K562 (cell line): Measurements from ENCODE around the gene DLG4. TPM values are rescaled to one million over a fixed set of nuclear protein-coding genes. Genes with fewer than 3 reads are reported as not detected.

Experiments
- CC2D1A ChIP-seq: fragments of 450-650 bp; IDR thresholded peaks from 2 replicates; pipeline ENCODE4 v1.6.1; 2017; ENCODE audit warnings: mild to moderate bottlenecking
- EP300 ChIP-seq: IDR thresholded peaks from 2 replicates; pipeline ENCODE4 v1.6.1; 2012; ENCODE audit warnings: low read length, improper control_type of control experiment
- GABPB1 ChIP-seq: sonication (generic); formaldehyde crosslinking; IDR thresholded peaks from 2 replicates; pipeline ENCODE4 v1.8.0; 2022; ENCODE audit warnings: mild to moderate bottlenecking, missing genetic modification reagents
- KAT2B ChIP-seq: IDR thresholded peaks from one replicate; pipeline ENCODE4 v1.6.1; 2012; ENCODE audit warnings: low read depth, mild to moderate bottlenecking, control low read depth, inconsistent platforms, low read length, moderate library complexity
- KLF13 ChIP-seq: fragments of 450-650 bp; IDR thresholded peaks from 2 replicates; pipeline ENCODE4 v1.6.1; 2016; ENCODE audit warnings: missing genetic modification characterization, low read depth, mild to moderate bottlenecking, missing compliant biosample characterization, moderate library complexity, borderline replicate concordance
- MCM7 ChIP-seq, 2 experiments: fragments of 450-650 bp; IDR thresholded peaks; 2 replicates each; pipeline ENCODE4 v1.6.1; 2016 to 2018
- MYNN ChIP-seq, 2 experiments: sonication (generic); formaldehyde crosslinking in 1 of 2; IDR thresholded peaks; 2 replicates each; pipeline versions ENCODE4 v1.5.0 to v1.6.1; 2016 to 2020; ENCODE audit warnings: antibody characterized with exemption in 1 of 2, missing genetic modification reagents in 1 of 2
- NCOR1 ChIP-seq: fragments of 450-650 bp; IDR thresholded peaks from 2 replicates; pipeline ENCODE4 v1.6.1; 2016; ENCODE audit warnings: mild to moderate bottlenecking, moderate library complexity
- NFIC ChIP-seq: fragments of 450-650 bp; IDR thresholded peaks from 2 replicates; pipeline ENCODE4 v1.6.1; 2017; ENCODE audit warnings: mild to moderate bottlenecking, inconsistent platforms
- PCBP1 ChIP-seq: fragments of 200-400 bp; formaldehyde crosslinking; IDR thresholded peaks from 2 replicates; pipeline ENCODE4 v1.6.1; 2018; ENCODE audit warnings: mild to moderate bottlenecking, low read depth, low read length; ENCODE audit not compliant: poor library complexity, severe bottlenecking
- PHTF2 ChIP-seq: fragments of 250-450 bp; sonication (Bioruptor Pico); IDR thresholded peaks from 2 replicates; pipeline ENCODE4 v1.5.0; 2021; ENCODE audit warnings: mild to moderate bottlenecking
- PTTG1 ChIP-seq: fragments of 450-650 bp; IDR thresholded peaks from 2 replicates; pipeline ENCODE4 v1.6.1; 2016; ENCODE audit warnings: low read depth, mild to moderate bottlenecking, missing genetic modification characterization, missing compliant biosample characterization
- RAD51 ChIP-seq: fragments of 450-650 bp; IDR thresholded peaks from 2 replicates; pipeline ENCODE4 v1.7.1; 2016; ENCODE audit warnings: low read depth, mild to moderate bottlenecking, borderline replicate concordance
- SIN3A ChIP-seq, 2 experiments: fragments of 150-350 bp in 1 of 2; IDR thresholded peaks; 2 replicates each; pipeline ENCODE4 v1.6.1; 2011 to 2016; ENCODE audit warnings: borderline replicate concordance in 2 of 2, low read depth in 2 of 2, low read length in 2 of 2, mild to moderate bottlenecking in 2 of 2, moderate library complexity in 2 of 2; ENCODE audit not compliant: control insufficient read depth in 1 of 2
- TEAD2 ChIP-seq: fragments of 450-650 bp; IDR thresholded peaks from 2 replicates; pipeline ENCODE4 v1.6.1; 2016; ENCODE audit warnings: missing genetic modification characterization, control low read depth, missing compliant biosample characterization
- TRIM24 ChIP-seq, 2 experiments: fragments of 450-650 bp; IDR thresholded peaks; 2 replicates each; pipeline ENCODE4 v1.6.1; 2016
- ZC3H4 ChIP-seq: sonication (generic); formaldehyde crosslinking; IDR thresholded peaks from 2 replicates; pipeline ENCODE4 v1.9.0; 2021; ENCODE audit warnings: missing genetic modification reagents, borderline replicate concordance
- ZNF124 ChIP-seq: sonication (generic); formaldehyde crosslinking; IDR thresholded peaks from 2 replicates; pipeline ENCODE4 v1.8.1; 2022; ENCODE audit warnings: missing genetic modification reagents
- ZNF589 ChIP-seq: fragments of 200-800 bp; sonication (Bioruptor generic); IDR thresholded peaks from 2 replicates; pipeline ENCODE4 v1.6.1; 2016; ENCODE audit warnings: low read depth, missing genetic modification characterization, missing compliant biosample characterization
- polyA plus RNA-seq, 8 experiments: library from polyadenylated mRNA; depleted of rRNA in 4 of 8; stranded (reverse) in 5 of 8; unstranded in 3 of 8; fragments of >200 nt; fragmentation: Nextera tagmentation in 2 of 8; fragmentation: Illumina TruSeq in 1 of 8; extraction: Ambion mirVana in 2 of 8; extraction: Trizol in 1 of 8; gene quantifications; 2 replicates each; pipeline versions ENCODE4 v1.2.1 to v1.2.3, GENCODE V29; 2011 to 2014; ENCODE audit warnings: inconsistent platforms in 1 of 8, missing spikeins in 1 of 8
- total RNA-seq, 7 experiments: library from RNA; depleted of rRNA in 6 of 7; stranded (reverse); fragments of >200 nt in 6 of 7; fragmentation: Illumina TruSeq in 2 of 7; extraction: Trizol in 2 of 7; gene quantifications; 2 replicates each; pipeline versions ENCODE4 v1.2.1 to v1.2.3, GENCODE V29; 2011 to 2021; ENCODE audit warnings: low replicate concordance in 1 of 7
- TF ChIP-seq, protein P1 (sequence below), 2 experiments: IDR thresholded peaks; 2 replicates each; pipeline ENCODE4 v1.6.1; 2012; ENCODE audit warnings: improper control_type of control experiment in 2 of 2, low read depth in 2 of 2, low read length in 2 of 2, borderline replicate concordance in 1 of 2
- TF ChIP-seq, protein P2 (sequence below): fragments of 450-650 bp; IDR thresholded peaks from 2 replicates; pipeline ENCODE4 v1.6.1; 2016; ENCODE audit warnings: missing biosample characterization, missing genetic modification characterization
- TF ChIP-seq, protein P3 (sequence below): sonication (generic); formaldehyde crosslinking; IDR thresholded peaks from 2 replicates; pipeline ENCODE4 v1.8.1; 2023; ENCODE audit warnings: mild to moderate bottlenecking, missing genetic modification reagents, moderate library complexity
- TF ChIP-seq, protein P4 (sequence below): sonication (generic); formaldehyde crosslinking; IDR thresholded peaks from 2 replicates; pipeline ENCODE4 v1.9.0; 2022; ENCODE audit warnings: mild to moderate bottlenecking, missing genetic modification reagents

The DLG4 gene
- total and polyA plus RNA-seq, 9 of the 15 experiments (the other 6 are each of a cell fraction or from before 2014, with no cell fraction given) = 0.03 to 12.0 (median 4.1) TPM

DNA sequence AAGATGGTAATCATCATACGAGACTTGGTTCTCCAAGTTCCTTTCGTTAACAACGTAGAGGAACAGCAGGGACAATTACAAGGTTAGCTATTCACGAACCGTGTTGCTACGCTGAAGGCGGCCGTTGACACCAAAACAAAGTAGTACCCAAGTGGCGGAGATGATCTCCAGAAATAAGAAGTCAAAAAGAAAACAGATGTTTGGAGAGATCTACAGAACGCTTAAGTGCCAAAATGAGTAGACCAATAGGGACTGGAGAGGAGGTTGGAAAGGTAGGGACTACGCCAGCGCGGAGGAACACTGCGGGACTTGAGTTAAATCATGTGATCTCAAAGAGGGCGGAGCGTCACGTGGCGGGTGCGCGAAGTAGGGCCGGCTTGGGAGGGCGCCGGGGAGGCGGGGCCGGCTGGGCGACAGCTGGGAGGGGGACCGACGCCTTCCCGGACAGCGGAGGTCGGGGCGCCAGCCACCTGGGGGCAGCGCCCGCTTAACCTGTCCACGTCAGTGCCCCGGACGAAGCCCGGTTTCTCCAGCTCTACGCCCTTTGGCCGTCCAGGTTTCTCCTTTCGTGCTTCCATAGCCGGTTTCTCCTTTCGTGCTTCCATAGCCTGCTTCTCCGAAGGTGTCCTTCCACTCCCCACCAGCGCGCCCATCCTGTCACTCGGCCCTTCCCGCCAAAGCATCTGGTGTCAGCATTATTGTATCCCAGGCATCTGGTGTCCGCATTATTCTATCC, 23.2 kb upstream of the DLG4 start (continued):
- TF ChIP-seq, protein P1, sequence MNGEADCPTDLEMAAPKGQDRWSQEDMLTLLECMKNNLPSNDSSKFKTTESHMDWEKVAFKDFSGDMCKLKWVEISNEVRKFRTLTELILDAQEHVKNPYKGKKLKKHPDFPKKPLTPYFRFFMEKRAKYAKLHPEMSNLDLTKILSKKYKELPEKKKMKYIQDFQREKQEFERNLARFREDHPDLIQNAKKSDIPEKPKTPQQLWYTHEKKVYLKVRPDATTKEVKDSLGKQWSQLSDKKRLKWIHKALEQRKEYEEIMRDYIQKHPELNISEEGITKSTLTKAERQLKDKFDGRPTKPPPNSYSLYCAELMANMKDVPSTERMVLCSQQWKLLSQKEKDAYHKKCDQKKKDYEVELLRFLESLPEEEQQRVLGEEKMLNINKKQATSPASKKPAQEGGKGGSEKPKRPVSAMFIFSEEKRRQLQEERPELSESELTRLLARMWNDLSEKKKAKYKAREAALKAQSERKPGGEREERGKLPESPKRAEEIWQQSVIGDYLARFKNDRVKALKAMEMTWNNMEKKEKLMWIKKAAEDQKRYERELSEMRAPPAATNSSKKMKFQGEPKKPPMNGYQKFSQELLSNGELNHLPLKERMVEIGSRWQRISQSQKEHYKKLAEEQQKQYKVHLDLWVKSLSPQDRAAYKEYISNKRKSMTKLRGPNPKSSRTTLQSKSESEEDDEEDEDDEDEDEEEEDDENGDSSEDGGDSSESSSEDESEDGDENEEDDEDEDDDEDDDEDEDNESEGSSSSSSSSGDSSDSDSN (IDR thresholded peaks at IDR 0.05; ENCODE audit: borderline replicate concordance in 1 of 2, low read depth in 2 of 2, low read length in 2 of 2) = no peak
- TF ChIP-seq SIN3A (IDR thresholded peaks at IDR 0.05; ENCODE audit: borderline replicate concordance in 2 of 2, control insufficient read depth in 1 of 2, low read depth in 2 of 2, low read length in 2 of 2) (peak; percentile 96), ZC3H4 (CRISPR knock-in tag) (no peak), TEAD2 (tag) (no peak), CC2D1A (peak; percentile 56; the same call in 1 of the 2 replicates), NFIC (peak; percentile 72), PHTF2 (CRISPR knock-in tag) (no peak), PCBP1 (no peak), KLF13 (tag) (peak; percentile 87), EP300 (peak; percentile 63), KAT2B (no peak), RAD51 (peak; percentile 98), NCOR1 (peak; percentile 72), MCM7 (IDR thresholded peaks at IDR 0.05) (no peak), ZNF124 (no peak), TRIM24 (IDR thresholded peaks at IDR 0.05) (peak in 1 of 2 experiments; percentile 53; a peak in 2 of 4 replicates), GABPB1 (CRISPR knock-in tag) (peak; percentile 50; the same call in 1 of the 2 replicates), MYNN (IDR thresholded peaks at IDR 0.05) (peak; percentile 70), MYNN (CRISPR knock-in tag; IDR thresholded peaks at IDR 0.05) (no peak), ZNF589 (CRISPR knock-in tag) (no peak), PTTG1 (tag) (no peak)
- TF ChIP-seq, protein P2, sequence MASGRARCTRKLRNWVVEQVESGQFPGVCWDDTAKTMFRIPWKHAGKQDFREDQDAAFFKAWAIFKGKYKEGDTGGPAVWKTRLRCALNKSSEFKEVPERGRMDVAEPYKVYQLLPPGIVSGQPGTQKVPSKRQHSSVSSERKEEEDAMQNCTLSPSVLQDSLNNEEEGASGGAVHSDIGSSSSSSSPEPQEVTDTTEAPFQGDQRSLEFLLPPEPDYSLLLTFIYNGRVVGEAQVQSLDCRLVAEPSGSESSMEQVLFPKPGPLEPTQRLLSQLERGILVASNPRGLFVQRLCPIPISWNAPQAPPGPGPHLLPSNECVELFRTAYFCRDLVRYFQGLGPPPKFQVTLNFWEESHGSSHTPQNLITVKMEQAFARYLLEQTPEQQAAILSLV = no peak
- TF ChIP-seq, protein P3, sequence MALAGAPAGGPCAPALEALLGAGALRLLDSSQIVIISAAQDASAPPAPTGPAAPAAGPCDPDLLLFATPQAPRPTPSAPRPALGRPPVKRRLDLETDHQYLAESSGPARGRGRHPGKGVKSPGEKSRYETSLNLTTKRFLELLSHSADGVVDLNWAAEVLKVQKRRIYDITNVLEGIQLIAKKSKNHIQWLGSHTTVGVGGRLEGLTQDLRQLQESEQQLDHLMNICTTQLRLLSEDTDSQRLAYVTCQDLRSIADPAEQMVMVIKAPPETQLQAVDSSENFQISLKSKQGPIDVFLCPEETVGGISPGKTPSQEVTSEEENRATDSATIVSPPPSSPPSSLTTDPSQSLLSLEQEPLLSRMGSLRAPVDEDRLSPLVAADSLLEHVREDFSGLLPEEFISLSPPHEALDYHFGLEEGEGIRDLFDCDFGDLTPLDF (CRISPR knock-in tag) = 0 out of 2 replicates have a peak, but pooled peaks have one; percentile 36
- TF ChIP-seq, protein P4, sequence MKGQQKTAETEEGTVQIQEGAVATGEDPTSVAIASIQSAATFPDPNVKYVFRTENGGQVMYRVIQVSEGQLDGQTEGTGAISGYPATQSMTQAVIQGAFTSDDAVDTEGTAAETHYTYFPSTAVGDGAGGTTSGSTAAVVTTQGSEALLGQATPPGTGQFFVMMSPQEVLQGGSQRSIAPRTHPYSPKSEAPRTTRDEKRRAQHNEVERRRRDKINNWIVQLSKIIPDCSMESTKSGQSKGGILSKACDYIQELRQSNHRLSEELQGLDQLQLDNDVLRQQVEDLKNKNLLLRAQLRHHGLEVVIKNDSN = peak; percentile 98
